Skeletal muscle cell (primary cell): ENCODE data around the gene PHKA1.
A peak's percentile ranks its signal among the peaks of the same experiment; 100 is the strongest.
"Not testable (repeated sequence)": the region's sequence is repeated elsewhere in the genome, so short reads cannot be mapped to it uniquely, and the experiment has no call there.

ENCODE experiments used
- DNase-seq: peaks from one replicate; pipeline ENCODE4 v3.0.0-alpha.2; 2010; ENCODE audit warnings: low read depth
- H3K4me3 ChIP-seq: 2 replicates; pipeline ENCODE4 v1.5.1; 2011; ENCODE audit warnings: low read depth, mild to moderate bottlenecking, control low read depth, low read length, moderate library complexity

PHKA1 gene

GRCh38 chrX:72713599-72714477 is at the start of gene PHKA1:
Gene PHKA1, minus strand, starts transcription at chrX:72714306. Its CDS starts 426 bp downstream, at chrX:72713880.
- H3K4me3 ChIP-seq = peak within 1 kb of the TSS; percentile 51
- DNase-seq = not testable (repeated sequence)

GRCh38 chrX:72760454-72760853 is 46.3 kb upstream of the PHKA1 start:
- not testable (repeated sequence) for DNase-seq, H3K4me3 ChIP-seq

GRCh38 chrX:72748545-72748944 is 34.4 kb upstream of the PHKA1 start:
- DNase-seq, H3K4me3 ChIP-seq: not testable (repeated sequence)

GRCh38 chrX:72745546-72745945 is 31.4 kb upstream of the PHKA1 start:
- DNase-seq, H3K4me3 ChIP-seq: not testable (repeated sequence)

- no peak for DNase-seq
- no peak overlapping the region for H3K4me3 ChIP-seq
Observed at GRCh38 chrX:72735561-72735960, 21.5 kb upstream of the PHKA1 start.

- H3K4me3 ChIP-seq, DNase-seq: not testable (repeated sequence)
Observed at GRCh38 chrX:72733636-72734035, 19.5 kb upstream of the PHKA1 start.

GRCh38 chrX:72727846-72728245 is 13.7 kb upstream of the PHKA1 start:
- DNase-seq = no peak
- no peak overlapping the region for H3K4me3 ChIP-seq

GRCh38 chrX:72716766-72717165 is 2.7 kb upstream of the PHKA1 start:
- no peak overlapping the region for H3K4me3 ChIP-seq
- no peak for DNase-seq

GRCh38 chrX:72715546-72715945 is 1.4 kb upstream of the PHKA1 start:
- DNase-seq = no peak
- no peak overlapping the region for H3K4me3 ChIP-seq

GRCh38 chrX:72714478-72714916 is 391 bp upstream of the PHKA1 start:
- peak; percentile 71 for DNase-seq
- H3K4me3 ChIP-seq = peak overlapping the region; percentile 51

GRCh38 chrX:72713130-72713529 is 976 bp downstream of the PHKA1 start:
- no peak for DNase-seq
- peak overlapping the region; percentile 51 for H3K4me3 ChIP-seq

- no peak for DNase-seq
- H3K4me3 ChIP-seq = peak overlapping the region; percentile 51
Observed at GRCh38 chrX:72712094-72712755, 1.9 kb downstream of the PHKA1 start.

GRCh38 chrX:72705814-72706213 is 8.3 kb downstream of the PHKA1 start:
- no peak for DNase-seq
- no peak overlapping the region for H3K4me3 ChIP-seq

GRCh38 chrX:72705111-72705510 is 9.0 kb downstream of the PHKA1 start:
- H3K4me3 ChIP-seq = no peak overlapping the region
- DNase-seq = no peak

GRCh38 chrX:72694170-72694569 is 19.9 kb downstream of the PHKA1 start:
- DNase-seq = no peak

GRCh38 chrX:72693477-72693876 is 20.6 kb downstream of the PHKA1 start:
- no peak for DNase-seq
- H3K4me3 ChIP-seq = no peak overlapping the region

More at GRCh38 chrX:72694170-72694569, 19.9 kb downstream of the PHKA1 start:
- H3K4me3 ChIP-seq = no peak overlapping the region

GRCh38 chrX:72687396-72687795 is 26.7 kb downstream of the PHKA1 start:
- H3K4me3 ChIP-seq = no peak overlapping the region
- DNase-seq = no peak

GRCh38 chrX:72685810-72686456 is 28.2 kb downstream of the PHKA1 start:
- DNase-seq = no peak
- no peak overlapping the region for H3K4me3 ChIP-seq

GRCh38 chrX:72685018-72685417 is 29.1 kb downstream of the PHKA1 start:
- no peak for DNase-seq
- H3K4me3 ChIP-seq = no peak overlapping the region

GRCh38 chrX:72683631-72684030 is 30.5 kb downstream of the PHKA1 start:
- no peak overlapping the region for H3K4me3 ChIP-seq
- no peak for DNase-seq
